Measurements from ENCODE around the gene SPAG5.

The SPAG5 gene

DNA sequence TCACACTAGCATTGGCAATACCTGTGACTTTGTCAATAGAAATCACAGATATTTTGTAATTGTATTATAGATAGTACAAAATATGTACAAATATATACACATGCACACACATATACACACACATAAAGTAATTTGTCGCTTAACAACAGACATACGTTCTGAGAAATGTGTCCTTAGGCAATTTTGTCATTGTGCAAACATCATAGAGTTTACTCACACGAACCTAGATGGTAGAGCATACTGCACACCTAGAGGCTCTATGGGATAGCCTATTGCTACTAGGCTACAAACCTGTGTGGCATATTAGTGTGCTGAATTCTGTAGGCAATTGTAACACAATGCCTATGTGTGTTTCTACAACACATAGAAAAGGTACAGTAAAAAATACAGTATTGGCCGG is 57.4 kb downstream of the SPAG5 start:
- DNase-seq (ENCODE audit: low spot score): no peak

DNA sequence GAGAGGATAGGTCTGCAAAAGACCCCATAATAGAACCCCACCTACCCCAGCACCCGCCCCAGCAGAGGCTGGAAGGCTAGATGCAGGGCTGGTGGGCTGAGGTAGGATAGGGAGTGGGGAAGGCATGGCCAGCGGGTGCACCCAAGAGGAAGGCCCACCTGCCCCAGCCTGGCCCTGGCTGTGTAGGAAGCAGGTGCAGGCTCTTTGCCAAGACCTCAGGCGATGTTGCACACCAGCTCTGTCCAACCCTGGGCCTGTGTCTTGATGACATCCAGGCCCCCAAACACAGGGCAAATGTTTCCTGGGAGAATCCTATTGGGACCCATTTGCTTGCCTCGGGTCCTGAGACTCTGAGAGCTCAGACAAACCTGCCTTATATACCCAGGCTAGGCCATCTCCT is 58.6 kb downstream of the SPAG5 start:
- DNase-seq (ENCODE audit: low spot score): no peak

DNA sequence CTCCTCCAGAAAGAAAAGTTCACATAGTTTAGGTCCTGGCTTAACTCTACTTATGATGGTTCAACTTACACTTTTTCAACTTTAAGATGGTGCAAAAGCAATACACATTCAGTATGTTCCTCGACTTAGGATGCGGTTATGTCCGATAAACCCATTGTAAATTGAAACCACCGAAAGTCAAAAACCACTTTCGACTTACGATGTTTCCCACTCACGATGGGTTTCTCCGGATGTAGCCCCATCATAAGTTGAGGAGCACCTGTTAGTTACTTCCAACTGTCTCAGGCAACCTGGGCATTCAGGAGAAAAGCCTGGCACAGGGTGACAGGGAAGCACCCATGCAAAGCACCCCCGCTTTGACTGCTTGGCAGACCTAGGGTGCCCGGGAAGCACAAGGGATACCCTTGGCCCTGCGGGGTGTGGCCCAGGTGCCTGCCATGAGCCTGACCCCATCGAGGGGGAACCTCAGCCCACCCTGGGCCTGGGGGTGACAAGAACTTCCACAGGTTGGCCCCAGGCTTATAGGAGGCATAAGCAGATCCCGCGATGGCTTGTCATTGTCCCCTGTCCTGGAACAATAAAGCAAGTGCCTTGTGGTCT is 60.4 kb downstream of the SPAG5 start:
- DNase-seq (ENCODE audit: low spot score): no peak

DNA sequence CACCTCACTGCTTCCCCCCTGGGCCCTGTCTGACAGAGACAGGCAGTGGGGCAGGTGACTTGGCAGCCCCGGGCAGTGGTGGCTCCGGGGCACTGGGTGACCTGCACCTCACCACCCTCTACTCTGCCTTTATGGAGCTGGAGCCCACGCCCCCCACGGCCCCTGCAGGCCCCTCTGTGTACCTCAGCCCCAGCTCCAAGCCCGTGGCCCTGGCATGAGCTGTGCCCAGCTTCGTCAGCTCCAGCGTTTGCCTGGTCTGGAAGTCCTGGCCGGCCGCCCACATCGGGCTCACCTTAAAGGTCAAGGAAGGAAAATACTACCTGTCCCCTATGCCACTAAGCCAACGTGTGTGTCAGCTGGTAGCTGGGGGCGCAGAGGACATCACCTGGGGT is 61.6 kb downstream of the SPAG5 start:
- DNase-seq (ENCODE audit: low spot score): no peak

DNA sequence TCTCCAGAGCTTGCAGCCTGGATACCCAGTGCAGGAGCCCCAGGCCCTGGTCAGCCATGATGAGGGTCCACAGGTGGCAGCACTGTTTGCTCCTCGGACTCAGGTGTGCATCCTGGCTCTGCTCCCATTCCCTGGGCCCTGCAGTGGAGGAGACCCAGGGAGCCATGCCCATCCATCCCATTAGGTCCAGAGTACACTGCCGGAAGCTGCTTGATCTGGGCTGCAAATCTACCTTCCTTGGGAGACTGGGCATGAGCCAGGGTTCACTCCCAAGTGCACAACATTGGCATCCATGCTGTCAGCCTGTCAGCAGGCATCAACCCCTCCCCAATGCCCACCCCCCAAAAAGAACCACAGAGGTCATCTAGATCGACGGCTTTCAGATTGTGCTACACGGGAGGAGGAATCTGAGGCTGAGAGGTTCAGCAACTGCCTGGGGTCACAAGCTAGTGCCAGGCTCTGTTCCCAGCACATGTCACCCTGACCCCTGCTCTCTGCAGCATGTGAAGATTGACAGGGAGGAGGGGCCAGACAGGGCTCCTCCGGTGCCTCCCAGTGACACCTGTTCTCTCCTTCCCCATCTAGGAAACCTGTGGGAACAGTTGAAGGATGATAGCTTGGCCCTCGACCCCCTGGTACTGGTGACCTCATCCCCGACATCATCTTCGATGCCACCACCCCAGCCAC is 62.1 kb downstream of the SPAG5 start:
- DNase-seq (ENCODE audit: low spot score): no peak

DNA sequence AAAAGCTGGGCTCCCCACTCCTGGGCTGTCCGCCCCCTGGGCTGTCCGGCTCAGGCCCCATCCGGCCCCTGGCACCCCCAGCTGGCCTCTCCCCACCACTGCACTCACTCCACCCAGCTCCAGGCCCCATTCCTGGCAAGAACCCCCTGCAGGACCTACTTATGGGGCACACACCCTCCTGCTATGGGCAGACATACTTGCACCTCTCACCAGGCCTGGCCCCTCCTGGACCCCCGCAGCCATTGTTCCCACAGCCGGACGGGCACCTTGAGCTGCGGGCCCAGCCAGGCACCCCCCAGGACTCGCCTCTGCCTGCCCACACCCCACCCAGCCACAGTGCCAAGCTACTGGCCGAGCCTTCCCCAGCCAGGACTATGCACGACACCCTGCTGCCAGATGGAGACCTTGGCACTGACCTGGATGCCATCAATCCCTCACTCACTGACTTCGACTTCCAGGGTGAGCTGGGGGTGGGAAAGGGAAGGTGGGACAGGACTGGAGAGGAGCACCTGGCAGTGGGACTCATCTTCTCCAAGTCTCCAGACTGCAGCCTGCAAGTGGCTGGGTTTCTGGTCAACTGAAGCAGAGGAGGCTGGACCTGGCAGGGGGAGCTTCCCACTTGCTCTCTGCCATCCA is 64.0 kb downstream of the SPAG5 start:
- no peak for DNase-seq (ENCODE audit: low spot score)

DNA sequence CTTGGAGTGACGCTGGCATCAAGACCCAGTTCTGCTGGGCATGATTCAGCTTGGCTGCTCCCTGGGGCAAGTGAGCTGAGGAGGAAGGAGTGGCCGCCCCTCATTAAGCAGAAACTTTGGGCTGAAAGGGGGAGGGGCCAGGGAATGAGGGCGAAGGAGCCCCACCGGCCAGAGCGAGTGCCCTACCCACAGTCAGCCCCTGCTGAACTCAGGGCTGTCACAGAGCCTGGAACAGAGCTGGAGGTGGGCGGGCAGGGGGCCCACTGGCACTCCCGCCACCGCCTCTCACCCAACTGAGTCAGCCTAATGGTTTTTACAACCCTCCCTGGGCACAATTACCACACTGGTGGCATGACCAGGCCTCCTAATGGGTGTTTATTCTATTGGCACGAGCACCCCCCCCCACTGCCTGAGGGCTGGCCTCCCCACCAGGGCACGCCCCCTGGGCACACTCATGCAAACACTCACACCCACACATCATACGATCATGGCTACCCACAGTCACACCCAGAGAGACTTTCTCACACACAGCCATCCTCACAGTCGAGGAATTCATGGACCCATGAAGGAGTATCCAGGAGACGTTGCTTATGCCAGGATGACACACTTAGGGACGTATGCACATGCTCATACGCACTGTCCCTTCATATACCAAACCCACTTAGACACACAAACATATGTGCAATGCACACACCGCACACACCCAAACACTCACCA is 65.6 kb downstream of the SPAG5 start:
- peak; percentile 43 for DNase-seq (ENCODE audit: low spot score)

DNA sequence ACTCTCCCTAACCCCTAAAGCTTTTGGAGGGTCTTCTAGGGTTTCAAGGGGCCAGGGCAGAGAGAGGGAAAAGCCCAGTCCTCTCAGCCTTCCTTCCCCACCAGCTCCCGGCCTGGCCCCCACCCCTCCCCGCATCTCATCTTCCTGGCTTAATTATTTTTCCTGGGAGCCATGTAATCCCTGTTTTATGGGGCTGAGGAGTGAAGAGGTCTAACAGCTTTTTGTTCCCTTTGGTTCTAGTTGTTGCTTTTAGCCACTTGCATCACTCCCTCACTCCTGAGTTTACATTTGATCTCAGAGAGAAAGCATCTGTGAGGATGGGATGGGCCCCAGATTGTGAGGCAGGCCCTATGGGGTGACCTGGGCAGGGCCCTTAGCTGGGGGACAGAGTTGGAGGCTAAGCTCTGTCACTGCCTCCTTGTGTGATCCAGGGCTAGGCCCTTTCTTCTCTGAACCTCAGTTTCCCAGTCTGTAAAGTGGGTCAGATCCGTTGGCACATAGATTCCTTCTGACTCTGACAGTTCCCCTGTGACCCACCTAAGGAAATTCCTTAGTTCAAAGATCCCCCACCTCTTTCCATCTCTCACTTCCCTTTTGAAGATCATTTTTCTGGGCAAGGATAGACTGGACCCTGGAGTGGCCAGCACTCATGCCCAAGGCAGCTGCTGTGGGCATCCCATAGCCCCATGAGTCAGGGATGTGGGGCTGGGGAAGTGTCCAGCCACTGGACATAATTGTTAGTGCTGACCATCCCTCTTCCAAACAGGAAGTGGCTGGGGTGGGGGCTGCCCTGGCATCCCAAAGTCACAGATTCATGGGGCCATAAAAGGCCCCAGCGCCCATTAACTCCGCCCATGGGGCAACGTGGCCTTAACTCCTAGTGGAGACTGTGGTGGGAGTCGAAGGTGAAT is 66.5 kb downstream of the SPAG5 start:
- DNase-seq (ENCODE audit: low spot score): no peak

DNA sequence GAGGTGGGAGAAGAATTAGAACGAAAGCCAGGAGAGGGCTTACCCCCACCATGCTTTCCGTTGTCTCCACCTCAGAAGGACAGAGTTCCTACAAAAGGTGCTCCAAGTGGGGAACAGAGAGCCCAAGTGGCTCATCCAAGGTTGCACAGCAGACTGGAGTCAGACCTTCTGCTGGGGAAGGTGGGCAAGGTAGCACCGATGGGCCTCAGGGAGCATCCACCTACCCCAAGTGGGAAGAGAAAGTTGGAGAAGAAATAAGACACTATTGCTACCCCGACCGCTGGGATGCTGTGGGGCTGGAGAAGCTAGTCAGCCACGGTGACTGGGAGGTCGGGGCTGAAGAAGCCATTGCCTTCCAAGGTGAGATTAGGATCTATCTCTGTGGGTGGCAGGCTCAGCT is 67.9 kb downstream of the SPAG5 start:
- DNase-seq (ENCODE audit: low spot score): no peak

DNA sequence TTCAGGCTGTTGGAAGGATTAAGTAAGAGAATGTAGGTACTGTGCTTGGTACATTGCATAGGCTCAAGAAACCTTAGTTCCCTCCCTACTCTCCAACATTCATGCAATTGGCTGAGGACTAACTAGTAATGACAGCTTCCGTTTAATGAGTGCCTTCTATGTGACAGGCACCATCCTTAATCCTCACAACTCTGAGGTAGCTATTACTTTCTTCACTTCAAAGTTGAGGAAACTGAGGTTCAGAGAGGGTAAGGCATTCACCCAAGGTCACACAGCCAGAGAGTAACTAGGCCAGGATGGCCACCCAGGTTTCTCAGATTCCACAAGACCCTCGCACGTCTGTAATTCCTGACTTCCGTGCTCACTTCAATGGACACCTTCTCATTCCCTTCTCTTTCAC is 68.6 kb downstream of the SPAG5 start:
- no peak for DNase-seq (ENCODE audit: low spot score)

DNA sequence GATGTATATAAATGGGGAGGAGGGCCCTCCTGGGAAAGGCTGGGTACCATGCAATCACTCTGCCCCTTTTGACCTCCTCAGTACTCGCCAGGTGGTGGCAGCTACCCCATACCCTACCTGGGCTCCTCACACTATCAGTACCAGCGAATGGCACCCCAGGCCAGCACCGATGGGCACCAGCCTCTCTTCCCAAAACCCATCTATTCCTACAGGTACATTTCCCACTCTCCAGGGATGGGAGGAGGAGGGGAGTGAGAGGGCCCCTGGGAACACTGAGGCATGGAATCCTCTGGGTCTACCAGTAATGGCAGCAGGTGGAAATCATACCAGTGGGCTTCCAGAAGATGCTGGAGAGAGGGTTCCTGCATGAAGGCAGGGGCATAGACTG is 69.8 kb downstream of the SPAG5 start:
- no peak for DNase-seq (ENCODE audit: low spot score)

DNA sequence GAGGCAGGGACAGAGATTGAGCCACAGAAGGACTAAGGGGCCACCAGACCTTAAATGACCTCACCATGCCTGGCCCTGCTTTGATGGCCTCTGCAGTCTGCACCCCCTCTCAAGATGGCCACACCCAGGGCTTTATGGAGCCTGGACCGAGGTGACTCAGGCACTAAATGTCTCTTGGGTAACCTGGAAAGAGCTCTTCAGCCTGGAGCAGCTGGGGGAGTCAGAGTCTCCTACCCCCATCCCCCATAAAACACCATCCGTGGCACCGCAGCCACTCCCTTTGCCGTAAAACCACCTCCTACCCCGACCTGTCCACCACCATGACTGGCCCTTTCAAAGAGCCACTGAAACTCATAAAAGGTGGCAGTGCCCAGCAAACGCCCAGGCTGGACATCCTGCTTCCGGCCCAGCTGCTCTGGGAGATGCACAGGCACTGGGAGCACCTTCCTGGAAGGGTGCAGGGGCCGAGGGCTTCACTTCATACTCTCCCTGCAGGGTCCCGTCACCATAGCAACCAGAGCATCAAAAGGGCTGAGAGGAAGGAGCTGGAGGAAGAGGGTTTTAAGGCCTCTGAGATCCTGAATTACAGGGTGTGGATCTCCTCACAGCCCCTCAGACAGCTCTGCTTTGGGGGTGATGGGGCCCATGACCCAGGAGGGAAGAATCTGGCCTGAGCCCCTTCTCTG is 70.4 kb downstream of the SPAG5 start:
- DNase-seq (ENCODE audit: low spot score): peak; percentile 40

DNA sequence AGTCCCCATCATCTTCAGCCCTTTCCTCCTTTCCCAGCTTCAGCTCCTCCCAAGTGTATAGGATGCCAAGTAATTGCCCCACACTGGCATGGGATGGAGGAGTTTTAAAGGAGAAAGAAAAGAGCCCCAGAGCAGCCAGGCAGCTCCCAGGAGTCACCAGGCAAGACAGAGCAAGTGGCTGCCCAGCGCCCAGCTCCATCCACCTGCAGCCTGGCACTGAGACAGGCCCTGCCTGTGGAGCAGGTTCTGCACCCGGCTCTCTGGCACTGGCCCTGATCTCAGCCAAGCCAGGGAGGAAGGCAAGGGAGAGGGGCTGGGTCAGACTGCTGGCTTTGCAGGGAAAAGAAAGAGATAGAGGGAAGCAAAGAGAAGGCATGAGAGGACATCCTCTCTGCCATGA is 71.0 kb downstream of the SPAG5 start:
- DNase-seq (ENCODE audit: low spot score): no peak

Measured in SW480 (cell line).